GM23338 (cell line): Measurements from ENCODE around the gene SLC2A9.

ENCODE experiments used
- CREB1 ChIP-seq: fragments of 250-450 bp; sonication (Bioruptor Pico); IDR thresholded peaks from 2 replicates; pipeline ENCODE4 v1.5.0; 2020; ENCODE audit warnings: low read depth, mild to moderate bottlenecking, moderate library complexity
- CTCF ChIP-seq, 2 experiments: fragments of 200-600 bp in 1 of 2; sonication (generic) in 1 of 2; conservative IDR thresholded peaks; 2 replicates each; pipeline versions ENCODE4 v1.5.1 to v1.6.1; 2016 to 2017; ENCODE audit warnings: antibody characterized with exemption in 2 of 2, low read depth in 2 of 2, mild to moderate bottlenecking in 2 of 2, moderate library complexity in 1 of 2
- EZH2 ChIP-seq: fragments of 200-600 bp; sonication (generic); IDR thresholded peaks from one replicate; pipeline ENCODE4 v1.8.0; 2017; ENCODE audit warnings: antibody characterized with exemption, mild to moderate bottlenecking, low read depth; ENCODE audit not compliant: unreplicated experiment
- EZH2phosphoT487 ChIP-seq: fragments of 200-600 bp; sonication (generic); IDR thresholded peaks from one replicate; pipeline ENCODE4 v1.8.1; 2018; ENCODE audit warnings: antibody characterized with exemption; ENCODE audit not compliant: unreplicated experiment
- JUNB ChIP-seq: IDR thresholded peaks from one replicate; pipeline ENCODE4 v1.6.1; 2016; ENCODE audit warnings: antibody characterized with exemption; ENCODE audit not compliant: unreplicated experiment
- POLR2AphosphoS5 ChIP-seq: IDR thresholded peaks from 2 replicates; pipeline ENCODE4 v1.6.1; 2016; ENCODE audit warnings: antibody characterized with exemption, low read depth
- ZNF331 ChIP-seq: fragments of 250-450 bp; sonication (Bioruptor Pico); IDR thresholded peaks from 2 replicates; pipeline ENCODE4 v1.5.0; 2020; ENCODE audit warnings: low read depth, mild to moderate bottlenecking, moderate library complexity
- ZNF462 ChIP-seq: fragments of 250-450 bp; sonication (Bioruptor Pico); IDR thresholded peaks from 2 replicates; pipeline ENCODE4 v1.5.0; 2020; ENCODE audit warnings: mild to moderate bottlenecking, moderate library complexity
- TF ChIP-seq, protein P1 (sequence below): IDR thresholded peaks from one replicate; pipeline ENCODE4 v1.6.1; 2018; ENCODE audit warnings: antibody characterized with exemption; ENCODE audit not compliant: unreplicated experiment

- TF ChIP-seq CTCF (conservative IDR thresholded peaks at IDR 0.05; ENCODE audit: low read depth in 2 of 2) = no peak
- TF ChIP-seq POLR2AphosphoS5 = no peak
- TF ChIP-seq EZH2 = no peak
- no peak for TF ChIP-seq ZNF331 (CRISPR knock-in tag)
- TF ChIP-seq JUNB = no peak
- TF ChIP-seq EZH2phosphoT487 = no peak
- TF ChIP-seq, protein P1, sequence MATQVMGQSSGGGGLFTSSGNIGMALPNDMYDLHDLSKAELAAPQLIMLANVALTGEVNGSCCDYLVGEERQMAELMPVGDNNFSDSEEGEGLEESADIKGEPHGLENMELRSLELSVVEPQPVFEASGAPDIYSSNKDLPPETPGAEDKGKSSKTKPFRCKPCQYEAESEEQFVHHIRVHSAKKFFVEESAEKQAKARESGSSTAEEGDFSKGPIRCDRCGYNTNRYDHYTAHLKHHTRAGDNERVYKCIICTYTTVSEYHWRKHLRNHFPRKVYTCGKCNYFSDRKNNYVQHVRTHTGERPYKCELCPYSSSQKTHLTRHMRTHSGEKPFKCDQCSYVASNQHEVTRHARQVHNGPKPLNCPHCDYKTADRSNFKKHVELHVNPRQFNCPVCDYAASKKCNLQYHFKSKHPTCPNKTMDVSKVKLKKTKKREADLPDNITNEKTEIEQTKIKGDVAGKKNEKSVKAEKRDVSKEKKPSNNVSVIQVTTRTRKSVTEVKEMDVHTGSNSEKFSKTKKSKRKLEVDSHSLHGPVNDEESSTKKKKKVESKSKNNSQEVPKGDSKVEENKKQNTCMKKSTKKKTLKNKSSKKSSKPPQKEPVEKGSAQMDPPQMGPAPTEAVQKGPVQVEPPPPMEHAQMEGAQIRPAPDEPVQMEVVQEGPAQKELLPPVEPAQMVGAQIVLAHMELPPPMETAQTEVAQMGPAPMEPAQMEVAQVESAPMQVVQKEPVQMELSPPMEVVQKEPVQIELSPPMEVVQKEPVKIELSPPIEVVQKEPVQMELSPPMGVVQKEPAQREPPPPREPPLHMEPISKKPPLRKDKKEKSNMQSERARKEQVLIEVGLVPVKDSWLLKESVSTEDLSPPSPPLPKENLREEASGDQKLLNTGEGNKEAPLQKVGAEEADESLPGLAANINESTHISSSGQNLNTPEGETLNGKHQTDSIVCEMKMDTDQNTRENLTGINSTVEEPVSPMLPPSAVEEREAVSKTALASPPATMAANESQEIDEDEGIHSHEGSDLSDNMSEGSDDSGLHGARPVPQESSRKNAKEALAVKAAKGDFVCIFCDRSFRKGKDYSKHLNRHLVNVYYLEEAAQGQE = no peak
- no peak for TF ChIP-seq CREB1
- TF ChIP-seq ZNF462 (CRISPR knock-in tag) = no peak
Observed at GRCh38 chr4:9949573-9949972, 71.7 kb downstream of the SLC2A9 start.
